ENCODE data around the gene IL15RA.

- TF ChIP-seq, protein P1, sequence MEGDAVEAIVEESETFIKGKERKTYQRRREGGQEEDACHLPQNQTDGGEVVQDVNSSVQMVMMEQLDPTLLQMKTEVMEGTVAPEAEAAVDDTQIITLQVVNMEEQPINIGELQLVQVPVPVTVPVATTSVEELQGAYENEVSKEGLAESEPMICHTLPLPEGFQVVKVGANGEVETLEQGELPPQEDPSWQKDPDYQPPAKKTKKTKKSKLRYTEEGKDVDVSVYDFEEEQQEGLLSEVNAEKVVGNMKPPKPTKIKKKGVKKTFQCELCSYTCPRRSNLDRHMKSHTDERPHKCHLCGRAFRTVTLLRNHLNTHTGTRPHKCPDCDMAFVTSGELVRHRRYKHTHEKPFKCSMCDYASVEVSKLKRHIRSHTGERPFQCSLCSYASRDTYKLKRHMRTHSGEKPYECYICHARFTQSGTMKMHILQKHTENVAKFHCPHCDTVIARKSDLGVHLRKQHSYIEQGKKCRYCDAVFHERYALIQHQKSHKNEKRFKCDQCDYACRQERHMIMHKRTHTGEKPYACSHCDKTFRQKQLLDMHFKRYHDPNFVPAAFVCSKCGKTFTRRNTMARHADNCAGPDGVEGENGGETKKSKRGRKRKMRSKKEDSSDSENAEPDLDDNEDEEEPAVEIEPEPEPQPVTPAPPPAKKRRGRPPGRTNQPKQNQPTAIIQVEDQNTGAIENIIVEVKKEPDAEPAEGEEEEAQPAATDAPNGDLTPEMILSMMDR (IDR thresholded peaks at IDR 0.05 in 4 of 5, conservative IDR thresholded peaks at IDR 0.05 in 1 of 5) = no peak
- no peak for TF ChIP-seq POLR2A (IDR thresholded peaks at IDR 0.05)
Measured at GRCh38 chr10:5981529-5981928, 4.2 kb upstream of the IL15RA start.
